MM.1S (cell line): Measurements from ENCODE around the gene GRN.

Experiments
- DNase-seq: peaks from one replicate; pipeline ENCODE4 v3.0.0-alpha.2; 2015
- H2AFZ ChIP-seq: fragments of 300-600 bp; sonication (generic); 2 replicates; pipeline ENCODE4 v1.6.0; 2016; ENCODE audit warnings: antibody characterized with exemption, low read length
- H3F3A ChIP-seq: fragments of 300-600 bp; sonication (generic); 2 replicates; pipeline ENCODE4 v1.6.1; 2016; ENCODE audit warnings: mild to moderate bottlenecking, antibody characterized with exemption, low read length, moderate library complexity, mixed read lengths; ENCODE audit not compliant: insufficient read depth
- H3K27ac ChIP-seq: fragments of 300-600 bp; sonication (generic); 2 replicates; pipeline ENCODE4 v1.5.1; 2016; ENCODE audit warnings: mild to moderate bottlenecking, low read length
- H3K27me3 ChIP-seq: fragments of 300-600 bp; sonication (generic); replicated peaks from 2 replicates; pipeline ENCODE4 v1.6.0; 2016; ENCODE audit warnings: low read length; ENCODE audit not compliant: insufficient read depth
- H3K36me3 ChIP-seq: fragments of 300-600 bp; sonication (generic); replicated peaks from 2 replicates; pipeline ENCODE4 v1.6.1; 2016; ENCODE audit warnings: mild to moderate bottlenecking, low read length, mixed read lengths; ENCODE audit not compliant: insufficient read depth
- H3K4me1 ChIP-seq: fragments of 300-600 bp; sonication (generic); 2 replicates; pipeline ENCODE4 v1.6.1; 2016; ENCODE audit warnings: low read length, mixed read lengths
- H3K4me2 ChIP-seq: fragments of 300-600 bp; sonication (generic); 2 replicates; pipeline ENCODE4 v1.6.0; 2016; ENCODE audit warnings: low read depth, low read length
- H3K4me3 ChIP-seq: fragments of 300-600 bp; sonication (generic); 2 replicates; pipeline ENCODE4 v1.5.1; 2016; ENCODE audit warnings: low read length, mixed read lengths
- H3K79me2 ChIP-seq: fragments of 300-600 bp; sonication (generic); 2 replicates; pipeline ENCODE4 v1.6.1; 2016; ENCODE audit warnings: mixed run types, low read length, mixed read lengths
- H3K9ac ChIP-seq: fragments of 300-600 bp; sonication (generic); 2 replicates; pipeline ENCODE4 v1.6.1; 2016; ENCODE audit warnings: low read length, mixed read lengths
- H3K9me2 ChIP-seq: fragments of 300-600 bp; sonication (generic); replicated peaks from 2 replicates; pipeline ENCODE4 v1.6.1; 2016; ENCODE audit warnings: mild to moderate bottlenecking, low read length, mixed read lengths; ENCODE audit not compliant: insufficient read depth
- H3K9me3 ChIP-seq: fragments of 300-600 bp; sonication (generic); replicated peaks from 2 replicates; pipeline ENCODE4 v1.6.1; 2016; ENCODE audit warnings: mild to moderate bottlenecking, low read length, mixed read lengths; ENCODE audit not compliant: insufficient read depth
- H4K20me1 ChIP-seq: fragments of 300-600 bp; sonication (generic); 2 replicates; pipeline ENCODE4 v1.6.1; 2016; ENCODE audit warnings: mild to moderate bottlenecking, low read length, moderate library complexity, mixed read lengths; ENCODE audit not compliant: insufficient read depth
- EZH2 ChIP-seq: fragments of 300-600 bp; sonication (generic); optimal IDR thresholded peaks from 2 replicates; pipeline ENCODE3; 2017; ENCODE audit warnings: low read depth, mild to moderate bottlenecking, antibody characterized with exemption, low read length, mixed read lengths
- EZH2phosphoT487 ChIP-seq: fragments of 300-600 bp; sonication (generic); IDR thresholded peaks from 2 replicates; pipeline ENCODE4 v1.6.1; 2018; ENCODE audit warnings: antibody characterized with exemption, low read length
- TF ChIP-seq, protein P1 (sequence below): fragments of 300-600 bp; sonication (generic); IDR thresholded peaks from 2 replicates; pipeline ENCODE4 v1.5.1; 2016; ENCODE audit warnings: antibody characterized with exemption, low read length, mixed read lengths

Gene GRN

DNA sequence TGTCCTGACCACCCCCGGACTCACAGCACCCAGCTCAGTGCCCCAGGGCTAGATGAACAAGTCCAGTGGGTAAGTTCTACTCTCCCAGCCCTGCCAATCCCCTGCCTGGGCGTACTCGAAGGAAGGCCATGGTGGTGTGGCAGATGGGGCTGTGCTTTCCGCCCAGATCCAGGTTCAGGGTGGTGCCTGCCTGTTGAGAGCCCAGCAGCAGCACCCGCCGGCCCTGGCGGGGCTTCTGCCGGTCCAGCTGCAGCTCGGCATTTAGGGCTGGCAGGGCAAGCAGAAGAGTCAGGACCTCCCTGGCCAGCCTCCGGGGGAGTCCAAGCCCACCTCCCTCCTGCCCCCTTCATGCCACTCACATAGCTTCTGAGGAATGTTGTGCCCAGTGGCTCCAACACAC, 34.8 kb downstream of the GRN start:
- no peaks in the 10 kb centered on the region for H4K20me1 ChIP-seq
- no peaks in the 10 kb centered on the region for H3K79me2 ChIP-seq
- H3K36me3 ChIP-seq, result no peaks in the 10 kb centered on the region
- no peak overlapping the region for H3K4me3 ChIP-seq
- H3F3A ChIP-seq, result no peaks in the 10 kb centered on the region
- TF ChIP-seq, protein P1, sequence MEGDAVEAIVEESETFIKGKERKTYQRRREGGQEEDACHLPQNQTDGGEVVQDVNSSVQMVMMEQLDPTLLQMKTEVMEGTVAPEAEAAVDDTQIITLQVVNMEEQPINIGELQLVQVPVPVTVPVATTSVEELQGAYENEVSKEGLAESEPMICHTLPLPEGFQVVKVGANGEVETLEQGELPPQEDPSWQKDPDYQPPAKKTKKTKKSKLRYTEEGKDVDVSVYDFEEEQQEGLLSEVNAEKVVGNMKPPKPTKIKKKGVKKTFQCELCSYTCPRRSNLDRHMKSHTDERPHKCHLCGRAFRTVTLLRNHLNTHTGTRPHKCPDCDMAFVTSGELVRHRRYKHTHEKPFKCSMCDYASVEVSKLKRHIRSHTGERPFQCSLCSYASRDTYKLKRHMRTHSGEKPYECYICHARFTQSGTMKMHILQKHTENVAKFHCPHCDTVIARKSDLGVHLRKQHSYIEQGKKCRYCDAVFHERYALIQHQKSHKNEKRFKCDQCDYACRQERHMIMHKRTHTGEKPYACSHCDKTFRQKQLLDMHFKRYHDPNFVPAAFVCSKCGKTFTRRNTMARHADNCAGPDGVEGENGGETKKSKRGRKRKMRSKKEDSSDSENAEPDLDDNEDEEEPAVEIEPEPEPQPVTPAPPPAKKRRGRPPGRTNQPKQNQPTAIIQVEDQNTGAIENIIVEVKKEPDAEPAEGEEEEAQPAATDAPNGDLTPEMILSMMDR, result no peak
- TF ChIP-seq EZH2phosphoT487 (no peak), EZH2 (no peak)
- no peaks in the 10 kb centered on the region for H3K4me1 ChIP-seq
- DNase-seq, result no peak
- H3K27ac ChIP-seq, result no peak overlapping the region
- H2AFZ ChIP-seq, result no peak overlapping the region
- peaks cover 55% of the 10 kb centered on the region for H3K27me3 ChIP-seq
- no peaks in the 10 kb centered on the region for H3K9me3 ChIP-seq
- no peak overlapping the region for H3K4me2 ChIP-seq
- no peaks in the 10 kb centered on the region for H3K9me2 ChIP-seq
- no peak overlapping the region for H3K9ac ChIP-seq

DNA sequence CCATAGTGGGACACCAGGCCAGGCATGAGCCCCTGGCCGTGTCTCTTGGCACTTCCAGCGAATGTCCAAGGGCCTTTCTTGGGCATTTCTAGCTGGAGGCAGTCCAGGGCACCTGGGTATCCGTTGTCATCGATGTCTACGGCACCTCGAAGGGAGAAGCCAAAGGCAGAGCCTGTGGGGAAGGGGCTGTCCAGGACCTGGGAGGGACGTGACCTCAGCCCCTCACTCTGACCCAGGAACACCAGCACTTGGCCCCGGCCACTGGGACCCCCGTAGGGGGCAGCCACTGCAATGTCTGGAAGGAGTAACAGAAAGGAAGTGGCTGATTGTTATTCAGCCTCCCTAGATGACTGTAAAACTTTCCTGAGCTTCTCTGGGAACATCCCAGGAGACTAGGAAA, 35.7 kb downstream of the GRN start:
- H4K20me1 ChIP-seq, result no peaks in the 10 kb centered on the region
- no peaks in the 10 kb centered on the region for H3K4me1 ChIP-seq
- no peaks in the 10 kb centered on the region for H3F3A ChIP-seq
- H3K27ac ChIP-seq, result no peak overlapping the region
- TF ChIP-seq EZH2phosphoT487 (no peak), EZH2 (no peak)
- TF ChIP-seq, protein P1, result no peak
- H3K27me3 ChIP-seq, result peaks cover 55% of the 10 kb centered on the region
- no peak for DNase-seq
- no peak overlapping the region for H3K4me2 ChIP-seq
- H3K9me3 ChIP-seq, result no peaks in the 10 kb centered on the region
- no peaks in the 10 kb centered on the region for H3K9me2 ChIP-seq
- no peaks in the 10 kb centered on the region for H3K79me2 ChIP-seq
- no peaks in the 10 kb centered on the region for H3K36me3 ChIP-seq
- H3K4me3 ChIP-seq, result no peak overlapping the region
- H2AFZ ChIP-seq, result no peak overlapping the region
- H3K9ac ChIP-seq, result no peak overlapping the region

DNA sequence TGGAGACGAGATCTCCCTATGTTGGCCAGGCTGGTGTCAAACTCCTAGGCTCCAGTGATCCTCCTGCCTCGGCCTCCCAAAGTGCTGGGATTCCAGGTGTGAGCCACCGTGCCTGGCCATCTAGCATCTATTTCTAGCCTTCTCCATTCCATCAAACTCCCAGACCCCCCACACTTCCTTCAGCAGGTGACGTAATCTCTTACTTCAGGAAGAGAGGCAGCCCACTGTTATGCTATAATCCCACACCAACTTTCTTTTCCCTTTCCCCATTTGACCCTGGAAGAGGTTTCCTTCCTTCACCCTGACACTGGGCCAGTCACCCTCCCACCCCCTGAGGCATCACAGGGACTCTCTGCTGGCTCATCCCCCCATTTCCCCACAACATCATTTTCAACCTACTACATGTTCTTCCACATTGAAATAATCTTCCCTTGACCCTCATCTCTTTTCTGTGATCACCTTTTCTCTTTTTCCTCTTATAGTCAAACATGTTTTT, 36.8 kb downstream of the GRN start:
- TF ChIP-seq, protein P1, result no peak
- TF ChIP-seq EZH2phosphoT487, result no peak
- no peak for TF ChIP-seq EZH2

More for the DNA sequence above, 36.8 kb downstream of the GRN start:
- no peak overlapping the region for H3K9ac ChIP-seq
- H3F3A ChIP-seq, result no peaks in the 10 kb centered on the region
- no peak overlapping the region for H3K4me3 ChIP-seq
- H3K4me1 ChIP-seq, result no peaks in the 10 kb centered on the region
- H4K20me1 ChIP-seq, result no peaks in the 10 kb centered on the region
- no peaks in the 10 kb centered on the region for H3K9me3 ChIP-seq
- H3K79me2 ChIP-seq, result no peaks in the 10 kb centered on the region
- H3K4me2 ChIP-seq, result no peak overlapping the region
- H2AFZ ChIP-seq, result no peak overlapping the region
- no peak overlapping the region for H3K27ac ChIP-seq
- no peak for DNase-seq
- H3K9me2 ChIP-seq, result no peaks in the 10 kb centered on the region
- H3K36me3 ChIP-seq, result no peaks in the 10 kb centered on the region
- peaks cover 55% of the 10 kb centered on the region for H3K27me3 ChIP-seq
